Measurements from ENCODE around the gene GJC3. TPM values are rescaled to one million over a fixed set of nuclear protein-coding genes. Genes with fewer than 3 reads are reported as not detected.
"Not testable (repeated sequence)": the region's sequence is repeated elsewhere in the genome, so short reads cannot be mapped to it uniquely, and the experiment has no call there.

Gene GJC3
- total RNA-seq, 1 experiment from 2014 or later, result 2.3 TPM

DNA sequence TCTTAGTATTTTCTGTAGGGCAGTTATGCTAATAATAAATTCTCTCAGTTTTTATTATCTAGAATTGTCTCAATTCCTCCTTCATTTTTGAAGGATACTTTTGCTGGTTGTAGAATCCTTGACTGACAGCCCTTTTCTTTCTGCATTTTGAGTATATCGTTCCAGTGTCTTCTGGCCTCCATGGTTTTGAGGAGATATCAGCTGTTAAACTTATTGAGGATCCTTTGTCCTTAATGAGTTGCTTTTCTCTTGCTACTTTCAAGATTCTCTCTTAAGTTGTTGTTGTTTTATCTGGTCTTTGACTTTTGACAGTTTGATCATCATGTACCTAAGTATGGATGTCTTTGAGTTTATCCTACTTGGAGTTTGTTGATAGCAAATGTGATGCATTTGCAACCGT, 8.9 kb upstream of the GJC3 start:
- Histone ChIP-seq H3K79me2 (ENCODE audit: insufficient read depth, low read length) (no peaks in the 10 kb centered on the region), H3K27ac (ENCODE audit: insufficient read length, low read depth, low read length) (no peak overlapping the region), H2BK15ac (ENCODE audit: low read depth, low read length) (no peak overlapping the region), H3K14ac (ENCODE audit: insufficient read depth, low read length) (no peak overlapping the region), H4K20me1 (ENCODE audit: control insufficient read depth, insufficient read depth, insufficient read length) (no peaks in the 10 kb centered on the region), H3K79me1 (ENCODE audit: insufficient read depth, low read depth, low read length, poor library complexity, severe bottlenecking) (no peaks in the 10 kb centered on the region), H2AFZ (ENCODE audit: low read length) (no peak overlapping the region), H4K8ac (replicated peaks; ENCODE audit: insufficient read length, low read depth, low read length) (no peak overlapping the region), H3K9me3 (ENCODE audit: control insufficient read depth, low read depth, low read length) (peaks cover 4% of the 10 kb centered on the region), H3K23ac (ENCODE audit: insufficient read length, low read depth, low read length) (no peak overlapping the region), H2BK12ac (ENCODE audit: insufficient read length, low read depth, low read length) (no peak overlapping the region), H2AK5ac (ENCODE audit: insufficient read length, low read length) (no peak overlapping the region), H3K4me2 (ENCODE audit: insufficient read depth, insufficient read length, low read length) (no peak overlapping the region), H3T11ph (ENCODE audit: low read length) (no peak overlapping the region), H3K4me1 (ENCODE audit: insufficient read depth, low read length) (peaks cover under 1% of the 10 kb centered on the region; the same call in 1 of the 2 replicates), H3K56ac (ENCODE audit: insufficient read length, low read depth, low read length) (no peak overlapping the region), H4K91ac (ENCODE audit: insufficient read length, low read depth, low read length) (no peak overlapping the region), H3K23me2 (ENCODE audit: insufficient read length, low read depth, low read length, poor library complexity, severe bottlenecking) (no peaks in the 10 kb centered on the region), H3K9ac (ENCODE audit: extremely low read depth, insufficient read length, low read length) (no peak overlapping the region), H3K4ac (ENCODE audit: low read depth, low read length) (no peak overlapping the region), H2BK20ac (ENCODE audit: low read depth, low read length, poor library complexity, severe bottlenecking) (no peak overlapping the region), H4K5ac (ENCODE audit: insufficient read length, low read depth, low read length) (no peak overlapping the region), H2BK5ac (ENCODE audit: insufficient read length, low read length) (no peak overlapping the region), H2BK120ac (ENCODE audit: low read depth, low read length, poor library complexity, severe bottlenecking) (no peak overlapping the region), H3K27me3 (ENCODE audit: insufficient read depth, low read length) (no peaks in the 10 kb centered on the region), H3K18ac (ENCODE audit: insufficient read length, low read depth, low read length) (no peak overlapping the region)
- Mint-ChIP-seq H3K27ac (no peak overlapping the region), H3K4me1 (peaks cover 19 to 29% of the 10 kb centered on the region in 2 experiments), H3K9me3 (peaks cover 47 to 53% of the 10 kb centered on the region in 2 experiments), H3K4me3 (no peak overlapping the region), H3K36me3 (ENCODE audit: insufficient read depth in 1 of 3, low read depth in 3 of 3) (peaks cover 36 to 63% (median 36%) of the 10 kb centered on the region in 3 experiments), H3K27me3 (ENCODE audit: low read depth) (peaks cover 8% of the 10 kb centered on the region)
- no peak for DNase-seq
- WGBS (ENCODE audit: extremely low coverage, insufficient read length, low lambda C conversion rate), result no CpG with 5 or more reads among the region's 2 CpGs
- TF ChIP-seq, protein P1, sequence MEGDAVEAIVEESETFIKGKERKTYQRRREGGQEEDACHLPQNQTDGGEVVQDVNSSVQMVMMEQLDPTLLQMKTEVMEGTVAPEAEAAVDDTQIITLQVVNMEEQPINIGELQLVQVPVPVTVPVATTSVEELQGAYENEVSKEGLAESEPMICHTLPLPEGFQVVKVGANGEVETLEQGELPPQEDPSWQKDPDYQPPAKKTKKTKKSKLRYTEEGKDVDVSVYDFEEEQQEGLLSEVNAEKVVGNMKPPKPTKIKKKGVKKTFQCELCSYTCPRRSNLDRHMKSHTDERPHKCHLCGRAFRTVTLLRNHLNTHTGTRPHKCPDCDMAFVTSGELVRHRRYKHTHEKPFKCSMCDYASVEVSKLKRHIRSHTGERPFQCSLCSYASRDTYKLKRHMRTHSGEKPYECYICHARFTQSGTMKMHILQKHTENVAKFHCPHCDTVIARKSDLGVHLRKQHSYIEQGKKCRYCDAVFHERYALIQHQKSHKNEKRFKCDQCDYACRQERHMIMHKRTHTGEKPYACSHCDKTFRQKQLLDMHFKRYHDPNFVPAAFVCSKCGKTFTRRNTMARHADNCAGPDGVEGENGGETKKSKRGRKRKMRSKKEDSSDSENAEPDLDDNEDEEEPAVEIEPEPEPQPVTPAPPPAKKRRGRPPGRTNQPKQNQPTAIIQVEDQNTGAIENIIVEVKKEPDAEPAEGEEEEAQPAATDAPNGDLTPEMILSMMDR (conservative IDR thresholded peaks at IDR 0.05), result no peak

DNA sequence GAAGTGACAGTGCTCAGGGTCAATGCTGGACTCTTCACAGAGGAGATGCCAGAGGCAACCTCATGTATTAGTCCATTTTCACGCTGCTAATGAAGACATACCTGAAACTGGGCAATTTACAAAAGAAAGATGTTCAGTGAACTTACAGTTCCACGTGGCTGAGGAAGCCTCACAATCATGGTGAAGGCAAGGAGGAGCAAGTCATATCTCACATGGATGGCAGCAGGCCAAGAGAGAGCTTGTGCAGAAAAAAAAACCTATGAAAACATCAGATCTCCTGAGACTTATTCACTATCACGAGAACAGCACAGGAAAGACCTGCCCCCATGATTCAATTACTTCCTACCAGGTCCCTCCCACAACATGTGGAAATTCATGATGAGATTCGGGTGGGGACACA, 5.6 kb upstream of the GJC3 start:
- Mint-ChIP-seq H3K4me1 (peaks cover 21 to 24% of the 10 kb centered on the region in 2 experiments), H3K36me3 (ENCODE audit: insufficient read depth in 1 of 3, low read depth in 3 of 3) (peaks cover 24 to 44% (median 27%) of the 10 kb centered on the region in 3 experiments), H3K9me3 (peaks cover 26 to 29% of the 10 kb centered on the region in 2 experiments)
- H3K79me1 ChIP-seq (ENCODE audit: insufficient read depth, low read depth, low read length, poor library complexity, severe bottlenecking); H2BK20ac ChIP-seq (ENCODE audit: low read depth, low read length, poor library complexity, severe bottlenecking); H3K27ac ChIP-seq (ENCODE audit: insufficient read length, low read depth, low read length); H2BK5ac ChIP-seq (ENCODE audit: insufficient read length, low read length); H3K9ac ChIP-seq (ENCODE audit: extremely low read depth, insufficient read length, low read length); H4K5ac ChIP-seq (ENCODE audit: insufficient read length, low read depth, low read length); H3K4me1 ChIP-seq (ENCODE audit: insufficient read depth, low read length); H3K23ac ChIP-seq (ENCODE audit: insufficient read length, low read depth, low read length); H3K27ac Mint-ChIP-seq; H3K56ac ChIP-seq (ENCODE audit: insufficient read length, low read depth, low read length); H3T11ph ChIP-seq (ENCODE audit: low read length); H2AFZ ChIP-seq (ENCODE audit: low read length); H4K91ac ChIP-seq (ENCODE audit: insufficient read length, low read depth, low read length); H4K20me1 ChIP-seq (ENCODE audit: control insufficient read depth, insufficient read depth, insufficient read length); H3K4me3 Mint-ChIP-seq; H2AK5ac ChIP-seq (ENCODE audit: insufficient read length, low read length); H3K9me3 ChIP-seq (ENCODE audit: control insufficient read depth, low read depth, low read length); H3K18ac ChIP-seq (ENCODE audit: insufficient read length, low read depth, low read length); H2BK120ac ChIP-seq (ENCODE audit: low read depth, low read length, poor library complexity, severe bottlenecking); H3K4me2 ChIP-seq (ENCODE audit: insufficient read depth, insufficient read length, low read length); H3K79me2 ChIP-seq (ENCODE audit: insufficient read depth, low read length); H2BK15ac ChIP-seq (ENCODE audit: low read depth, low read length); H4K8ac ChIP-seq (replicated peaks; ENCODE audit: insufficient read length, low read depth, low read length); H3K14ac ChIP-seq (ENCODE audit: insufficient read depth, low read length); H3K23me2 ChIP-seq (ENCODE audit: insufficient read length, low read depth, low read length, poor library complexity, severe bottlenecking); H3K27me3 Mint-ChIP-seq (ENCODE audit: low read depth); H3K4ac ChIP-seq (ENCODE audit: low read depth, low read length); DNase-seq; H3K27me3 ChIP-seq (ENCODE audit: insufficient read depth, low read length); H2BK12ac ChIP-seq (ENCODE audit: insufficient read length, low read depth, low read length): not testable (repeated sequence)
- WGBS (ENCODE audit: extremely low coverage, insufficient read length, low lambda C conversion rate), result no CpG with 5 or more reads among the region's 4 CpGs
